ENCODE data around the gene SRP72. TPM values are rescaled to one million over a fixed set of nuclear protein-coding genes. Genes with fewer than 3 reads are reported as not detected.

The SRP72 gene
- total RNA-seq, 1 donor from 2014 or later, result 116 TPM

DNA sequence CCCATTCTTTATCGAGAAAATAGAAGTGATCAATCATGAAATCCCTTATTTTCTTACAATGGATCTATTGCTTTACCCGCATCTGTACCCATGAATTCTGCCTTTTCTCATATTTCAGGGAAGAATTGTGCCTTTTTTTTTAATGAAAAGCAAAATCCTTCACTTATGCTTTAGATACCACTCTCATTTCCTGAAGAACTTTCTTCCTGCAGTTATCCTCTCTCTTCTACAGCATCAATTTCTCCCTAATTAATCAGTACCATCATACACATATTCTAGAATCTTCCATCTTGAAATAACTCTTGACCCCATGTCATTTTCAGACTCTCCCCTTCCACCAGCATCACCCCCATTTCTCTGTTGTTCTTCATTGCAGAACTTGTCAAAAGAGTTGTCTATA, 64.8 kb downstream of the SRP72 start:
- Mint-ChIP-seq H3K9me3 (peaks cover 3% of the 10 kb centered on the region), H3K4me1 (peaks cover 4% of the 10 kb centered on the region), H3K27me3 (ENCODE audit: low read depth) (peaks cover 18% of the 10 kb centered on the region), H3K4me3 (no peak overlapping the region), H3K36me3 (no peaks in the 10 kb centered on the region), H3K27ac (no peak overlapping the region)
- TF ChIP-seq, protein P1, sequence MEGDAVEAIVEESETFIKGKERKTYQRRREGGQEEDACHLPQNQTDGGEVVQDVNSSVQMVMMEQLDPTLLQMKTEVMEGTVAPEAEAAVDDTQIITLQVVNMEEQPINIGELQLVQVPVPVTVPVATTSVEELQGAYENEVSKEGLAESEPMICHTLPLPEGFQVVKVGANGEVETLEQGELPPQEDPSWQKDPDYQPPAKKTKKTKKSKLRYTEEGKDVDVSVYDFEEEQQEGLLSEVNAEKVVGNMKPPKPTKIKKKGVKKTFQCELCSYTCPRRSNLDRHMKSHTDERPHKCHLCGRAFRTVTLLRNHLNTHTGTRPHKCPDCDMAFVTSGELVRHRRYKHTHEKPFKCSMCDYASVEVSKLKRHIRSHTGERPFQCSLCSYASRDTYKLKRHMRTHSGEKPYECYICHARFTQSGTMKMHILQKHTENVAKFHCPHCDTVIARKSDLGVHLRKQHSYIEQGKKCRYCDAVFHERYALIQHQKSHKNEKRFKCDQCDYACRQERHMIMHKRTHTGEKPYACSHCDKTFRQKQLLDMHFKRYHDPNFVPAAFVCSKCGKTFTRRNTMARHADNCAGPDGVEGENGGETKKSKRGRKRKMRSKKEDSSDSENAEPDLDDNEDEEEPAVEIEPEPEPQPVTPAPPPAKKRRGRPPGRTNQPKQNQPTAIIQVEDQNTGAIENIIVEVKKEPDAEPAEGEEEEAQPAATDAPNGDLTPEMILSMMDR (IDR thresholded peaks at IDR 0.05; ENCODE audit: unreplicated experiment), result no peak
- DNase-seq (ENCODE audit: low spot score in 2 of 2, unreplicated experiment in 2 of 2), result no peak

DNA sequence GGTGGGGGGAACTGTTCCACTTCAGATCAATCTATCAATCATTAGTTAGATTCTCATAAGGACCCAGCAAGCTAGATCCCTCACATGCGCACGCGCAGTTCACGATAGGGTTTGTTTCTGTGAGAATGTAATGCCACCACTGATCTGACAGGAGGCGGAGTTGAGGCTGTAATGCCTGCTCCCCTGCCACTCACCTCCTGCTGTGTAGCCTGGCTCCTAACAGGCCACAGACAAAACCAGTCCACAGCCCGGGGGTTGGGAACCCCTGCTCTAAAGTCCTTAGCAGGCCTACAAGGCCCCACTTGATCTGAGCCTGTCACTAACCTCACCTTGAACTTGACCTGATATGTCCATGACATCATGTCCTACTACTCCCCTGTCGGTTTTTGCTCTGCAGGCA, 68.5 kb downstream of the SRP72 start:
- H3K36me3 Mint-ChIP-seq, result no peaks in the 10 kb centered on the region
- TF ChIP-seq, protein P1 (IDR thresholded peaks at IDR 0.05; ENCODE audit: unreplicated experiment), result no peak
- H3K4me1 Mint-ChIP-seq, result no peaks in the 10 kb centered on the region
- H3K9me3 Mint-ChIP-seq, result peaks cover 3% of the 10 kb centered on the region
- H3K4me3 Mint-ChIP-seq, result no peak overlapping the region
- no peak for DNase-seq (ENCODE audit: low spot score in 2 of 2, unreplicated experiment in 2 of 2)
- peaks cover 4% of the 10 kb centered on the region for H3K27me3 Mint-ChIP-seq (ENCODE audit: low read depth)
- no peak overlapping the region for H3K27ac Mint-ChIP-seq

DNA sequence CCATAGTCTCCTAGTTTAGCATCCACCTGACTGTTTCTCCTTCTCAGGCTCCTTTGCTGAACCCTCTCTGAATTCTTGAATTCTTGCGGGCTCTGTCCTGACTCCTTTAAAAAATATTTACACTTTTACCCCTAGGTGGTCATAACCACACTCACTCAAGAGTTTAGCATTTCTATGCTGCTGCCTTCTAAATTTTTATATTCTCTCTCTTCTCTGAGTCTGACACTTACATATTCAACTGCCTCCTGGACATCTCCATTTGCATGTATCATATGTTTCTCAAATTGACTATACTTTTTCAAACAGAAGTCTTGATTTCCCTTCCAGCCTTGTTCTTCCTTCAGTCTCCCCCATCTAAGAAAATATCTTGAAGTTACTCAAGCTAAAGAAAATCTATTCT, 69.7 kb downstream of the SRP72 start:
- no peaks in the 10 kb centered on the region for H3K4me1 Mint-ChIP-seq
- peaks cover 4% of the 10 kb centered on the region for H3K27me3 Mint-ChIP-seq (ENCODE audit: low read depth)
- H3K4me3 Mint-ChIP-seq, result no peak overlapping the region
- H3K9me3 Mint-ChIP-seq, result peaks cover 3% of the 10 kb centered on the region
- H3K36me3 Mint-ChIP-seq, result no peaks in the 10 kb centered on the region
- no peak for DNase-seq (ENCODE audit: low spot score in 2 of 2, unreplicated experiment in 2 of 2)
- TF ChIP-seq, protein P1 (IDR thresholded peaks at IDR 0.05; ENCODE audit: unreplicated experiment), result no peak
- no peak overlapping the region for H3K27ac Mint-ChIP-seq

DNA sequence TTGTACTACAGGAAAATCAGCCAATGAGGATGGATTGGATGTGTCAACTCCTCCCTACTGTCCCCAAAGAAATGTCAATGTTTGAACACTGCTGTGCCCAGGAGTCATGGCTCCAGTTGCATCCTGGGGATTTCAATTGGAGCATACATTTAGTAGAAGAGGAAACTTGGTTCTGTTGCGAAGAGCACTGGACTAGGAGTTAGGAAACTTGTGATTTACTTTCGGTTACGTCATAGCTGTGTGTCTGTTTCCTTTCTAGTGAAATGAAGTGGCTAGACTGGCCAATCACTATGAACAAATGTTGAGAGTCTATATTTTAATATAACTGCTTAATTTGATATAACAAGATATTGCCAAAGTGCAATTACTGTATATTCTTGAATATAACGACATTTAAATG, 73.4 kb downstream of the SRP72 start:
- H3K9me3 Mint-ChIP-seq, result no peaks in the 10 kb centered on the region
- no peaks in the 10 kb centered on the region for H3K36me3 Mint-ChIP-seq
- TF ChIP-seq, protein P1 (IDR thresholded peaks at IDR 0.05; ENCODE audit: unreplicated experiment), result no peak
- H3K27me3 Mint-ChIP-seq (ENCODE audit: low read depth), result peaks cover 5% of the 10 kb centered on the region
- peaks cover 2% of the 10 kb centered on the region for H3K4me1 Mint-ChIP-seq
- H3K27ac Mint-ChIP-seq, result no peak overlapping the region
- no peak overlapping the region for H3K4me3 Mint-ChIP-seq
- no peak for DNase-seq (ENCODE audit: low spot score in 2 of 2, unreplicated experiment in 2 of 2)

DNA sequence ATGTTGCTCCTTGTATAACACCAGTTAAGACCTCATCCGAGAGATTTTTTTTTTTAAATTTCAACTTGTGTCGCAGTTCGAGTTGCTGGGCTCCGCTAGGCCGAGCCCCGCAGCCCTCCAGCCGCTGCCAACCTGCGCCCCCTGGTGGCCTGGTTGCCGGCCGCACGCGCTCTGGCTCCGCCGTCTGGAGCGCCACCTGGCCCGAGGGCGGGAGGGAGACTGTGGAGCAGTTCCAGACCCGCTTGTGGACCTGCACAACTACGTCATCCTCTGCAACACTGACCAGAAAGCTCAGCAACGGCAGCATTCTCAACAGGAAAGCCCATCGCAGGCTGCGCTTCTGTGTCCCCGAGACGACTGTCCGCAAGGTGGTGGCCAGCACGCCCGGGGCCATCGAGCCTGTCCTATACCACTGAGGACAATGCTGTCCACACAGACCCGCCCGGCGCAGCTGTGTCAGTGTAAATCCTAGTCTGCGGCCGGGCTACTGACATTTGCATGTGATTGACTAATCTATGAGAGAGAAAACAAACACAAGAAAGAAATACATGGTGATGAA, 77.2 kb downstream of the SRP72 start:
- H3K4me3 Mint-ChIP-seq, result peak overlapping the region; percentile 73
- peak overlapping the region; percentile 61 for H3K27ac Mint-ChIP-seq
- no peaks in the 10 kb centered on the region for H3K9me3 Mint-ChIP-seq
- peaks cover 2% of the 10 kb centered on the region for H3K4me1 Mint-ChIP-seq
- TF ChIP-seq, protein P1 (IDR thresholded peaks at IDR 0.05; ENCODE audit: unreplicated experiment), result peak; percentile 99
- DNase-seq (ENCODE audit: low spot score in 2 of 2, unreplicated experiment in 2 of 2), result peak; percentile 77 to 97
- H3K27me3 Mint-ChIP-seq (ENCODE audit: low read depth), result peaks cover 20% of the 10 kb centered on the region
- no peaks in the 10 kb centered on the region for H3K36me3 Mint-ChIP-seq

DNA sequence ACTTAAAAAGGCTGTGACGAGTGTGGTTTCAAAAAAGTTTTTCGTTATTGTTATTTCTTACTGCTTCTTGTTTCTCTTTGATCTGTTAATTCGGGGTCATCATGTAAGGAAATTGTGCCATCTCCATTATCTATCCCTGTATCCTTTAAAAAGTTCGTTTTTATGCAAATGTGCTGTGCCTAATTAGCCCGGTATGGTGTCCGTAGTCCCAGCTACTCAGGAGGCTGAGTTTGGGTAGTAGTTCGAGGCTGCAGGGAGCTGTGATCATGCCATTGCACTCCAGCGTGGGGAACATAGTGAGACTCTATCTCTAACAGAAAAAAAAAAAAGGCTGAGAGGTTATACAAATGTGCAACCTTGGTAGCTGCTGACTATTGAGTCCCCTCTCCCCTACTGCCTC, 83.2 kb downstream of the SRP72 start:
- peaks cover 35% of the 10 kb centered on the region for H3K27me3 Mint-ChIP-seq (ENCODE audit: low read depth)
- H3K27ac Mint-ChIP-seq, result no peak overlapping the region
- no peak overlapping the region for H3K4me3 Mint-ChIP-seq
- H3K36me3 Mint-ChIP-seq, result no peaks in the 10 kb centered on the region
- peaks cover 11% of the 10 kb centered on the region for H3K9me3 Mint-ChIP-seq
- no peaks in the 10 kb centered on the region for H3K4me1 Mint-ChIP-seq
- no peak for DNase-seq (ENCODE audit: low spot score in 2 of 2, unreplicated experiment in 2 of 2)
- TF ChIP-seq, protein P1 (IDR thresholded peaks at IDR 0.05; ENCODE audit: unreplicated experiment), result no peak

All from mesothelial cell of epicardium (in vitro differentiated cells).